Neuronal stem cell (in vitro differentiated cells): ENCODE data around the gene ESRP2.

Experiments
- DNase-seq: peaks from one replicate; pipeline ENCODE4 v3.0.0-alpha.2; 2013; ENCODE audit warnings: low spot score
- H2AFZ ChIP-seq: one replicate; pipeline ENCODE4 v1.6.1; 2013; ENCODE audit warnings: mild to moderate bottlenecking, low read length, inconsistent platforms
- H2AK5ac ChIP-seq: 2 replicates; pipeline ENCODE4 v1.6.1; 2013; ENCODE audit warnings: low read depth, mild to moderate bottlenecking, inconsistent platforms, low read length, moderate library complexity, mixed read lengths
- H2BK120ac ChIP-seq: 2 replicates; pipeline ENCODE4 v1.6.1; 2013; ENCODE audit warnings: low read depth, mild to moderate bottlenecking, inconsistent platforms, low read length, moderate library complexity, mixed read lengths
- H2BK12ac ChIP-seq: one replicate; pipeline ENCODE4 v1.6.1; 2013; ENCODE audit warnings: low read length, inconsistent platforms
- H2BK15ac ChIP-seq: 2 replicates; pipeline ENCODE4 v1.6.1; 2013; ENCODE audit warnings: mild to moderate bottlenecking, low read length, inconsistent platforms, mixed read lengths
- H2BK5ac ChIP-seq: one replicate; pipeline ENCODE4 v1.6.1; 2013; ENCODE audit warnings: inconsistent platforms, mild to moderate bottlenecking, low read length, moderate library complexity
- H3K14ac ChIP-seq: one replicate; pipeline ENCODE4 v1.6.1; 2013; ENCODE audit warnings: low read length, inconsistent platforms
- H3K18ac ChIP-seq: 2 replicates; pipeline ENCODE4 v1.6.1; 2013; ENCODE audit warnings: low read length, inconsistent platforms
- H3K23ac ChIP-seq: 2 replicates; pipeline ENCODE4 v1.6.1; 2013; ENCODE audit warnings: low read depth, mild to moderate bottlenecking, mixed read lengths, low read length, inconsistent platforms; ENCODE audit not compliant: poor library complexity
- H3K27ac ChIP-seq: replicated peaks from 3 replicates; pipeline ENCODE4 v1.5.1; 2013; ENCODE audit warnings: low read length, inconsistent platforms
- H3K27me3 ChIP-seq, 3 experiments: 2 replicates each; pipeline ENCODE4 v1.6.1; 2013; ENCODE audit warnings: low read length in 3 of 3, mild to moderate bottlenecking in 2 of 3, inconsistent platforms in 1 of 3, low read depth in 1 of 3, mixed read lengths in 1 of 3, moderate library complexity in 1 of 3; ENCODE audit not compliant: control insufficient read depth in 3 of 3, insufficient read depth in 3 of 3
- H3K36me3 ChIP-seq, 2 donors: replicated peaks in 1 of 2; 2 replicates each; pipeline ENCODE4 v1.6.1; 2013; ENCODE audit warnings: low read length in 2 of 2; ENCODE audit not compliant: control insufficient read depth in 2 of 2, insufficient read depth in 2 of 2
- H3K4ac ChIP-seq: 2 replicates; pipeline ENCODE4 v1.6.1; 2013; ENCODE audit warnings: inconsistent platforms, mild to moderate bottlenecking, low read length, moderate library complexity
- H3K4me1 ChIP-seq, 2 donors: 1 replicate in 1 of 2; 2 replicates in 1 of 2; pipeline ENCODE4 v1.6.1; 2013; ENCODE audit warnings: low read length in 2 of 2, low read depth in 1 of 2; ENCODE audit not compliant: control insufficient read depth in 2 of 2, insufficient read depth in 1 of 2
- H3K4me2 ChIP-seq: one replicate; pipeline ENCODE4 v1.6.1; 2013; ENCODE audit warnings: mild to moderate bottlenecking, low read length, inconsistent platforms; ENCODE audit not compliant: insufficient read depth, poor library complexity, severe bottlenecking
- H3K4me3 ChIP-seq, 2 donors: 2 replicates each; pipeline ENCODE4 v1.5.1; 2013; ENCODE audit warnings: low read length in 2 of 2, mild to moderate bottlenecking in 2 of 2, inconsistent platforms in 1 of 2, moderate library complexity in 1 of 2
- H3K79me1 ChIP-seq: one replicate; pipeline ENCODE4 v1.6.1; 2013; ENCODE audit warnings: low read depth, mild to moderate bottlenecking, inconsistent platforms, low read length, moderate library complexity
- H3K9ac ChIP-seq: one replicate; pipeline ENCODE4 v1.6.1; 2013; ENCODE audit warnings: mild to moderate bottlenecking, low read depth, low read length, inconsistent platforms; ENCODE audit not compliant: poor library complexity
- H3K9me3 ChIP-seq, 2 donors: replicated peaks in 1 of 2; 2 replicates each; pipeline versions ENCODE3 to v1.6.1; 2013; ENCODE audit warnings: low read length in 2 of 2, mild to moderate bottlenecking in 2 of 2, inconsistent platforms in 1 of 2, low read depth in 1 of 2, mixed read lengths in 1 of 2, moderate library complexity in 1 of 2; ENCODE audit not compliant: control insufficient read depth in 2 of 2, insufficient read depth in 1 of 2
- H4K8ac ChIP-seq: one replicate; pipeline ENCODE4 v1.6.1; 2013; ENCODE audit warnings: low read depth, mild to moderate bottlenecking, inconsistent platforms, low read length, moderate library complexity
- H4K91ac ChIP-seq: one replicate; pipeline ENCODE4 v1.6.1; 2013; ENCODE audit warnings: low read length, low read depth, mild to moderate bottlenecking, inconsistent platforms; ENCODE audit not compliant: poor library complexity
- WGBS, 2 donors: extraction: QIAGEN DNeasy Blood & Tissue Kit; methylation state at CpG; one replicate each; pipeline ENCODE4 v1.1.7; 2013; ENCODE audit warnings: missing lambda C conversion rate in 2 of 2, mixed read lengths in 1 of 2; ENCODE audit not compliant: insufficient read length in 2 of 2, insufficient replicate concordance in 1 of 2; ENCODE audit errors: extremely low coverage in 2 of 2; 5-methylcytosine and 5-hydroxymethylcytosine counted together

Gene ESRP2

GRCh38 chr16:68237243-68238028 lies 1.5 kb upstream of the ESRP2 start:
- Histone ChIP-seq H3K9ac (peak overlapping the region; percentile 79), H2BK5ac (peak overlapping the region; percentile 77), H4K8ac (no peak overlapping the region), H3K27me3 (peaks cover 0 to 37% (median 14%) of the 10 kb centered on the region in 3 experiments), H2BK15ac (peak overlapping the region; percentile 95), H4K91ac (no peak overlapping the region), H3K14ac (no peak overlapping the region), H3K27ac (peak overlapping the region; percentile 76), H3K4ac (peak overlapping the region; percentile 85), H3K79me1 (peaks cover 2% of the 10 kb centered on the region), H3K9me3 (peaks cover 0 to 21% of the 10 kb centered on the region in 2 donors), H2BK12ac (peak overlapping the region; percentile 24), H2AFZ (peak overlapping the region; percentile 89), H2BK120ac (peak overlapping the region; percentile 7), H3K4me3 (peak overlapping the region; percentile 37 to 73), H3K23ac (peak overlapping the region; percentile 75), H3K36me3 (no peaks in the 10 kb centered on the region), H3K4me1 (peaks cover 9 to 18% of the 10 kb centered on the region in 2 donors), H3K18ac (peak overlapping the region; percentile 93), H2AK5ac (peak overlapping the region; percentile 90), H3K4me2 (peak overlapping the region; percentile 94)
- WGBS, 2 donors, result no CpG with 5 or more reads among the region's 72 CpGs
- peak; percentile 98 for DNase-seq

GRCh38 chr16:68236826-68237242 lies 907 bp upstream of the ESRP2 start:
- H3K4me2 ChIP-seq, result peak overlapping the region; percentile 94
- peak overlapping the region; percentile 90 for H2AK5ac ChIP-seq
- H4K8ac ChIP-seq, result no peak overlapping the region
- no peak overlapping the region for H3K14ac ChIP-seq
- peak overlapping the region; percentile 39 for H2BK5ac ChIP-seq
- H3K23ac ChIP-seq, result peak overlapping the region; percentile 97
- peaks cover 0 to 37% (median 14%) of the 10 kb centered on the region in 3 experiments for H3K27me3 ChIP-seq
- WGBS, 2 donors, result no CpG with 5 or more reads among the region's 21 CpGs
- peaks cover 9 to 18% of the 10 kb centered on the region in 2 donors for H3K4me1 ChIP-seq
- H2AFZ ChIP-seq, result peak overlapping the region; percentile 89
- peak overlapping the region; percentile 37 to 73 for H3K4me3 ChIP-seq
- peak overlapping the region; percentile 93 for H3K18ac ChIP-seq
- peak overlapping the region; percentile 97 for H2BK12ac ChIP-seq
- H3K27ac ChIP-seq, result peak overlapping the region; percentile 53
- peaks cover 0 to 21% of the 10 kb centered on the region in 2 donors for H3K9me3 ChIP-seq
- DNase-seq, result no peak
- peaks cover 2% of the 10 kb centered on the region for H3K79me1 ChIP-seq
- H2BK15ac ChIP-seq, result peak overlapping the region; percentile 59
- no peak overlapping the region for H3K4ac ChIP-seq
- H3K36me3 ChIP-seq, result peaks cover 0 to 2% of the 10 kb centered on the region in 2 donors
- peak overlapping the region; percentile 65 for H3K9ac ChIP-seq
- H2BK120ac ChIP-seq, result no peak overlapping the region
- H4K91ac ChIP-seq, result no peak overlapping the region

- peak overlapping the region; percentile 80 for H3K9ac ChIP-seq
- peak overlapping the region in 1 of 2 donors; percentile 73 for H3K4me3 ChIP-seq
- peaks cover 9 to 18% of the 10 kb centered on the region in 2 donors for H3K4me1 ChIP-seq
- peaks cover 0 to 7% of the 10 kb centered on the region in 2 donors for H3K36me3 ChIP-seq
- no CpG with 5 or more reads among the region's 45 CpGs for WGBS, 2 donors
- H3K79me1 ChIP-seq, result peaks cover 2% of the 10 kb centered on the region
- peaks cover 0 to 21% of the 10 kb centered on the region in 2 donors for H3K9me3 ChIP-seq
- H3K23ac ChIP-seq, result peak overlapping the region; percentile 97
- H3K4ac ChIP-seq, result no peak overlapping the region
- H2BK15ac ChIP-seq, result peak overlapping the region; percentile 59
- H3K18ac ChIP-seq, result peak overlapping the region; percentile 53
- no peak overlapping the region for H4K91ac ChIP-seq
- peaks cover 0 to 37% (median 14%) of the 10 kb centered on the region in 3 experiments for H3K27me3 ChIP-seq
- H3K14ac ChIP-seq, result peak overlapping the region; percentile 97
- H2AK5ac ChIP-seq, result peak overlapping the region; percentile 90
- H2BK12ac ChIP-seq, result peak overlapping the region; percentile 97
- no peak overlapping the region for H3K27ac ChIP-seq
- H2BK5ac ChIP-seq, result peak overlapping the region; percentile 39
- H2AFZ ChIP-seq, result peak overlapping the region; percentile 89
- H2BK120ac ChIP-seq, result peak overlapping the region; percentile 87
- peak overlapping the region; percentile 94 for H3K4me2 ChIP-seq
- no peak overlapping the region for H4K8ac ChIP-seq
- no peak for DNase-seq
These were observed 354 bp upstream of the ESRP2 start for GRCh38 chr16:68236137-68236825.
